SK-N-SH treated with all-trans-retinoic acid at 6 μM for 48 hours (cell line): ENCODE results near the gene PHF21B.

Experiments used
- ATAC-seq: fragments of 200-7000 bp; cut with Tn5 transposase; 3 replicates; pipeline ENCODE4 v1.9.1; 2020; ENCODE audit warnings: mild to moderate bottlenecking, moderate library complexity
- ARNTL ChIP-seq: fragments of 450-650 bp; formaldehyde crosslinking; IDR thresholded peaks from 2 replicates; pipeline ENCODE4 v1.5.0; 2020; ENCODE audit warnings: low read depth, mild to moderate bottlenecking, moderate library complexity, borderline replicate concordance
- BACH2 ChIP-seq: fragments of 250-450 bp; sonication (Bioruptor Pico); IDR thresholded peaks from 2 replicates; pipeline ENCODE4 v1.9.0; 2021; ENCODE audit warnings: mild to moderate bottlenecking, borderline replicate concordance
- CSDC2 ChIP-seq: fragments of 250-450 bp; sonication (Bioruptor Pico); IDR thresholded peaks from 2 replicates; pipeline ENCODE4 v1.5.0; 2020; ENCODE audit warnings: mild to moderate bottlenecking, moderate library complexity
- CSRNP3 ChIP-seq: fragments of 250-450 bp; sonication (Bioruptor Pico); IDR thresholded peaks from 2 replicates; pipeline ENCODE4 v1.5.1; 2021; ENCODE audit warnings: mild to moderate bottlenecking, moderate library complexity
- ESRRG ChIP-seq: fragments of 250-450 bp; sonication (Bioruptor Pico); IDR thresholded peaks from 2 replicates; pipeline ENCODE4 v1.6.1; 2021; ENCODE audit warnings: mild to moderate bottlenecking
- GLIS3 ChIP-seq: fragments of 250-450 bp; sonication (Bioruptor Pico); IDR thresholded peaks from 2 replicates; pipeline ENCODE4 v1.5.0; 2020; ENCODE audit warnings: mild to moderate bottlenecking, moderate library complexity
- ISL1 ChIP-seq: fragments of 250-450 bp; sonication (Bioruptor Pico); IDR thresholded peaks from 2 replicates; pipeline ENCODE4 v2.1.2; 2022; ENCODE audit warnings: mild to moderate bottlenecking, moderate library complexity
- OSR1 ChIP-seq: fragments of 250-450 bp; sonication (Bioruptor Pico); IDR thresholded peaks from 2 replicates; pipeline ENCODE4 v1.8.0; 2022; ENCODE audit warnings: moderate library complexity, mild to moderate bottlenecking, inconsistent platforms
- PATZ1 ChIP-seq: fragments of 250-450 bp; sonication (Bioruptor Pico); IDR thresholded peaks from 2 replicates; pipeline ENCODE4 v1.8.0; 2020; ENCODE audit warnings: mild to moderate bottlenecking, moderate library complexity, borderline replicate concordance
- PPARA ChIP-seq: fragments of 250-450 bp; sonication (Bioruptor Pico); IDR thresholded peaks from 2 replicates; pipeline ENCODE4 v1.5.0; 2020; ENCODE audit warnings: mild to moderate bottlenecking, borderline replicate concordance
- RARB ChIP-seq: fragments of 250-450 bp; sonication (Bioruptor Pico); IDR thresholded peaks from 2 replicates; pipeline ENCODE4 v1.8.0; 2021; ENCODE audit warnings: mild to moderate bottlenecking, moderate library complexity
- SNAI2 ChIP-seq: fragments of 250-450 bp; sonication (Bioruptor Pico); IDR thresholded peaks from 2 replicates; pipeline ENCODE4 v1.5.0; 2020; ENCODE audit warnings: mild to moderate bottlenecking, moderate library complexity
- TOX ChIP-seq: fragments of 250-450 bp; sonication (Bioruptor Pico); IDR thresholded peaks from 2 replicates; pipeline ENCODE4 v1.8.0; 2021; ENCODE audit warnings: mild to moderate bottlenecking, moderate library complexity, borderline replicate concordance
- ZC3H10 ChIP-seq: fragments of 250-450 bp; sonication (Bioruptor Pico); IDR thresholded peaks from 2 replicates; pipeline ENCODE4 v1.5.1; 2021; ENCODE audit warnings: mild to moderate bottlenecking, moderate library complexity
- ZFP3 ChIP-seq: fragments of 250-450 bp; sonication (Bioruptor Pico); IDR thresholded peaks from 2 replicates; pipeline ENCODE4 v1.5.0; 2020; ENCODE audit warnings: mild to moderate bottlenecking, moderate library complexity
- ZFP30 ChIP-seq: fragments of 450-650 bp; formaldehyde crosslinking; IDR thresholded peaks from 2 replicates; pipeline ENCODE4 v1.5.0; 2022; ENCODE audit warnings: mild to moderate bottlenecking, moderate library complexity
- ZNF565 ChIP-seq: fragments of 450-650 bp; formaldehyde crosslinking; conservative IDR thresholded peaks from 2 replicates; pipeline ENCODE4 v1.5.0; 2020; ENCODE audit warnings: low read depth, mild to moderate bottlenecking, moderate library complexity
- ZNF70 ChIP-seq: fragments of 450-650 bp; formaldehyde crosslinking; IDR thresholded peaks from 2 replicates; pipeline ENCODE4 v1.5.0; 2020; ENCODE audit warnings: mild to moderate bottlenecking, moderate library complexity
- ZNF8 ChIP-seq: fragments of 450-650 bp; formaldehyde crosslinking; IDR thresholded peaks from 2 replicates; pipeline ENCODE4 v1.5.0; 2020; ENCODE audit warnings: mild to moderate bottlenecking, moderate library complexity
- TF ChIP-seq, protein P1 (sequence below): fragments of 250-450 bp; sonication (Bioruptor Pico); IDR thresholded peaks from 2 replicates; pipeline ENCODE4 v1.5.0; 2020; ENCODE audit warnings: mild to moderate bottlenecking, moderate library complexity
- TF ChIP-seq, protein P2 (sequence below): fragments of 250-450 bp; sonication (Bioruptor Pico); IDR thresholded peaks from 2 replicates; pipeline ENCODE4 v1.8.0; 2021; ENCODE audit warnings: low read depth, mild to moderate bottlenecking, moderate library complexity, borderline replicate concordance

PHF21B gene

GRCh38 chr22:44884562-44884961, 125.2 kb downstream of the PHF21B start:
- ATAC-seq = no peak
- TF ChIP-seq, protein P1, sequence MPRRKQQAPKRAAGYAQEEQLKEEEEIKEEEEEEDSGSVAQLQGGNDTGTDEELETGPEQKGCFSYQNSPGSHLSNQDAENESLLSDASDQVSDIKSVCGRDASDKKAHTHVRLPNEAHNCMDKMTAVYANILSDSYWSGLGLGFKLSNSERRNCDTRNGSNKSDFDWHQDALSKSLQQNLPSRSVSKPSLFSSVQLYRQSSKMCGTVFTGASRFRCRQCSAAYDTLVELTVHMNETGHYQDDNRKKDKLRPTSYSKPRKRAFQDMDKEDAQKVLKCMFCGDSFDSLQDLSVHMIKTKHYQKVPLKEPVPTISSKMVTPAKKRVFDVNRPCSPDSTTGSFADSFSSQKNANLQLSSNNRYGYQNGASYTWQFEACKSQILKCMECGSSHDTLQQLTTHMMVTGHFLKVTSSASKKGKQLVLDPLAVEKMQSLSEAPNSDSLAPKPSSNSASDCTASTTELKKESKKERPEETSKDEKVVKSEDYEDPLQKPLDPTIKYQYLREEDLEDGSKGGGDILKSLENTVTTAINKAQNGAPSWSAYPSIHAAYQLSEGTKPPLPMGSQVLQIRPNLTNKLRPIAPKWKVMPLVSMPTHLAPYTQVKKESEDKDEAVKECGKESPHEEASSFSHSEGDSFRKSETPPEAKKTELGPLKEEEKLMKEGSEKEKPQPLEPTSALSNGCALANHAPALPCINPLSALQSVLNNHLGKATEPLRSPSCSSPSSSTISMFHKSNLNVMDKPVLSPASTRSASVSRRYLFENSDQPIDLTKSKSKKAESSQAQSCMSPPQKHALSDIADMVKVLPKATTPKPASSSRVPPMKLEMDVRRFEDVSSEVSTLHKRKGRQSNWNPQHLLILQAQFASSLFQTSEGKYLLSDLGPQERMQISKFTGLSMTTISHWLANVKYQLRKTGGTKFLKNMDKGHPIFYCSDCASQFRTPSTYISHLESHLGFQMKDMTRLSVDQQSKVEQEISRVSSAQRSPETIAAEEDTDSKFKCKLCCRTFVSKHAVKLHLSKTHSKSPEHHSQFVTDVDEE (CRISPR knock-in tag) = no peak
- TF ChIP-seq ARNTL (CRISPR knock-in tag) (no peak), ZC3H10 (CRISPR knock-in tag) (no peak), ZNF70 (CRISPR knock-in tag) (no peak), ZFP30 (CRISPR knock-in tag) (no peak), PPARA (CRISPR knock-in tag) (no peak), BACH2 (CRISPR knock-in tag) (no peak), ZNF8 (CRISPR knock-in tag) (no peak), ZNF565 (CRISPR knock-in tag) (no peak), ISL1 (CRISPR knock-in tag) (no peak)
- TF ChIP-seq, protein P2, sequence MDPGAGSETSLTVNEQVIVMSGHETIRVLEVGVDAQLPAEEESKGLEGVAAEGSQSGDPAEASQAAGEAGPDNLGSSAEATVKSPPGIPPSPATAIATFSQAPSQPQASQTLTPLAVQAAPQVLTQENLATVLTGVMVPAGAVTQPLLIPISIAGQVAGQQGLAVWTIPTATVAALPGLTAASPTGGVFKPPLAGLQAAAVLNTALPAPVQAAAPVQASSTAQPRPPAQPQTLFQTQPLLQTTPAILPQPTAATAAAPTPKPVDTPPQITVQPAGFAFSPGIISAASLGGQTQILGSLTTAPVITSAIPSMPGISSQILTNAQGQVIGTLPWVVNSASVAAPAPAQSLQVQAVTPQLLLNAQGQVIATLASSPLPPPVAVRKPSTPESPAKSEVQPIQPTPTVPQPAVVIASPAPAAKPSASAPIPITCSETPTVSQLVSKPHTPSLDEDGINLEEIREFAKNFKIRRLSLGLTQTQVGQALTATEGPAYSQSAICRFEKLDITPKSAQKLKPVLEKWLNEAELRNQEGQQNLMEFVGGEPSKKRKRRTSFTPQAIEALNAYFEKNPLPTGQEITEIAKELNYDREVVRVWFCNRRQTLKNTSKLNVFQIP (CRISPR knock-in tag) = no peak

DNA sequence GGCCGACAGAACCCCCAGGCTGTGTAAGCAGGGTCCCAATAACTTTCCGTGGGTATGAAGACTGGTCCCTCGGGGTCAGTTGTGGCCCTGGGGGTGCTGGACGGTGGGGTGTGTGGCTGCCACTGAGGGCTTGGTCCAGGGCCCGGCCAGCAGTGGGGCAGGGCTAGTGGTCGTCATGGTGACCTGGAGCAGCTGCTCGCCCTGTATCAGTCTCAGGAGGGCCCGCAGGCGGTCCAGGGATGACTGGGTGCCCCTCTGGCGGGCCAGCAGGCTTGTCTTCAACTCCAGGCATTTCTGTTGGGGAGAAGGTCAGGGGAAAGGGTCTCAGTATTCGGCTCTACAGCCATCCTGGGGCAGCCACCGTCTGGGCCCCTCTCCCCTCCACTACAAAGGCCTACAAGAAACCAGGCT, 126.8 kb downstream of the PHF21B start:
- no peak for ATAC-seq
- TF ChIP-seq, protein P1 (CRISPR knock-in tag) = no peak
- TF ChIP-seq ZFP3 (CRISPR knock-in tag) (no peak), BACH2 (CRISPR knock-in tag) (no peak), ISL1 (CRISPR knock-in tag) (no peak), ZNF8 (CRISPR knock-in tag) (no peak), ESRRG (CRISPR knock-in tag) (no peak), ZFP30 (CRISPR knock-in tag) (no peak), CSRNP3 (CRISPR knock-in tag) (no peak), RARB (CRISPR knock-in tag) (no peak), OSR1 (CRISPR knock-in tag) (no peak), GLIS3 (no peak), PPARA (CRISPR knock-in tag) (no peak), TOX (CRISPR knock-in tag) (no peak), CSDC2 (no peak), PATZ1 (CRISPR knock-in tag) (no peak), ARNTL (CRISPR knock-in tag) (no peak), SNAI2 (CRISPR knock-in tag) (no peak), ZC3H10 (CRISPR knock-in tag) (no peak)
- TF ChIP-seq, protein P2 (CRISPR knock-in tag) = no peak
